Keratinocyte (primary cell): Measurements from ENCODE around the gene GJD4.

Experiments used
- CTCF ChIP-seq, 3 experiments: IDR thresholded peaks in 1 of 3; conservative IDR thresholded peaks in 1 of 3; optimal IDR thresholded peaks in 1 of 3; 2 replicates in 2 of 3; 3 replicates in 1 of 3; pipeline versions ENCODE3 to v1.5.1; 2011; ENCODE audit warnings: low read length in 3 of 3, mild to moderate bottlenecking in 3 of 3, moderate library complexity in 2 of 3, control low read depth in 1 of 3, inconsistent platforms in 1 of 3; ENCODE audit not compliant: insufficient read depth in 2 of 3; ENCODE audit errors: extremely low read depth in 1 of 3
- EZH2 ChIP-seq: IDR thresholded peaks from one replicate; pipeline ENCODE4 v1.6.1; 2012; ENCODE audit warnings: inconsistent platforms, mild to moderate bottlenecking, low read length, moderate library complexity

GRCh38 chr10:35561715-35562114, 43.4 kb upstream of the GJD4 start:
- TF ChIP-seq CTCF (optimal IDR thresholded peaks at IDR 0.05 in 1 of 3, IDR thresholded peaks at IDR 0.05 in 1 of 3, conservative IDR thresholded peaks at IDR 0.05 in 1 of 3; ENCODE audit: extremely low read depth in 1 of 3, insufficient read depth in 2 of 3, low read length in 3 of 3): no peak
- TF ChIP-seq EZH2: no peak
